Stomach (tissue), 9 donors: ENCODE measurements around the gene GSTO2. TPM values are rescaled to one million over a fixed set of nuclear protein-coding genes. Genes with fewer than 3 reads are reported as not detected.

ENCODE experiments used
- DNase-seq, 2 donors: peaks; one replicate each; pipeline versions ENCODE4 v3.0.0 to v3.0.0-alpha.2; 2013 to 2019
- H3K27ac ChIP-seq, 5 donors: fragments of 200-600 bp in 4 of 5; sonication (generic) in 4 of 5; one replicate each; pipeline ENCODE4 v1.5.1; 2013 to 2019; ENCODE audit warnings: mild to moderate bottlenecking in 1 of 5, moderate library complexity in 1 of 5
- H3K27me3 ChIP-seq, 3 donors: fragments of 200-600 bp; sonication (generic); one replicate each; pipeline ENCODE4 v1.5.1; 2017 to 2019; ENCODE audit warnings: mixed run types in 1 of 3
- H3K36me3 ChIP-seq, 4 donors: fragments of 200-600 bp; sonication (generic); 1 replicate in 3 of 4; 2 replicates in 1 of 4; pipeline ENCODE4 v1.5.1; 2016 to 2019
- H3K4me1 ChIP-seq, 4 donors: fragments of 200-600 bp; sonication (generic); one replicate each; pipeline ENCODE4 v1.5.1; 2016 to 2019
- H3K4me3 ChIP-seq, 4 donors: fragments of 200-600 bp; sonication (generic) in 3 of 4; one replicate each; pipeline ENCODE4 v1.5.1; 2016 to 2019; ENCODE audit warnings: mild to moderate bottlenecking in 1 of 4
- H3K9me3 ChIP-seq, 4 donors: fragments of 200-600 bp; sonication (generic); one replicate each; pipeline ENCODE4 v1.5.1; 2016 to 2019
- EP300 ChIP-seq: sonication (generic); formaldehyde crosslinking; IDR thresholded peaks from one replicate; pipeline ENCODE4 v1.6.1; 2017; ENCODE audit warnings: antibody characterized with exemption
- POLR2A ChIP-seq, 4 donors: fragments of 450-650 bp; IDR thresholded peaks; one replicate each; pipeline ENCODE4 v1.6.1; 2016; ENCODE audit warnings: antibody characterized with exemption in 4 of 4, control low read depth in 2 of 4, mild to moderate bottlenecking in 1 of 4, moderate library complexity in 1 of 4
- POLR2AphosphoS5 ChIP-seq, 3 donors: sonication (generic); formaldehyde crosslinking; IDR thresholded peaks; one replicate each; pipeline ENCODE4 v1.6.1; 2016; ENCODE audit warnings: antibody characterized with exemption in 3 of 3
- WGBS, 5 donors: extraction: QIAGEN DNeasy Blood & Tissue Kit in 3 of 5; methylation state at CpG; one replicate each; pipeline versions ENCODE4 v1.1.5 to v1.1.7; 2013 to 2018; 5-methylcytosine and 5-hydroxymethylcytosine counted together
- intact Hi-C: fragments of 100-400 bp; cut with DNase I; formaldehyde crosslinking; loops from one replicate; pipeline ENCODE4 v1.15.1; 2023; ENCODE audit warnings: low total_unique reads
- polyA plus RNA-seq, 3 donors: library from polyadenylated mRNA; stranded (reverse); fragments of 200-250 nt; gene quantifications; one replicate each; pipeline ENCODE4 v1.2.3, GENCODE V29; 2013
- total RNA-seq, 5 donors: library from RNA; depleted of rRNA; stranded (reverse); fragments of >200 nt; gene quantifications; one replicate each; pipeline versions ENCODE4 v1.1.0 to v1.2.3, GENCODE V29; 2014 to 2016
- TF ChIP-seq, protein P1 (sequence below), 7 experiments: fragments of 450-650 bp in 4 of 7; fragments of 200-600 bp in 3 of 7; sonication (generic) in 3 of 7; IDR thresholded peaks; one replicate each; pipeline ENCODE4 v1.5.1; 2016 to 2019; ENCODE audit warnings: antibody characterized with exemption in 7 of 7, control low read depth in 2 of 7, mild to moderate bottlenecking in 1 of 7
- donor health status: healthy with polysubstance abuse.
- donor health status: Bipolar disorder and iron deficiency.
- donor health status: healthy.

Gene GSTO2
- total and polyA plus RNA-seq, 8 donors: under 0.01 to 26.6 (median 10.0) TPM

DNA sequence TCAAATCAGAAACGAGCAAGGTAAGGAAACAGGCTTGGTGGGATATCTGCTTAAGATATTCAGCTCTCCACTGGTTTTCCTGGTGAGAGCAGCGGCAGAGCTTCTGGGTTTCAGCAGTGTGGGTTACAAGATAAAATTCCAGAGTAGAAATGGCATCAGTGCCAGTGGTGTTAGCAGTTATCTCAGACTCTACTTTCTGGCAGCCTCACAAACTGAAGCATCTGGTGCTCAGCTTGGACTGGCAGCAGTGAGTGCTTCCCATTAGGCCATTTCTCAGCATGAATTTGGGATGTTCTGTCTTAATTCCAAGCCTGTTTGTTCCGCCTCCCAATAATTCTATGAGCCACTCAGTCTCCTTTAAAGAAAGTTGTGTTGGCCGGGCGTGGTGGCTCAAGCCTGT, 6.9 kb upstream of the GSTO2 start:
- TF ChIP-seq EP300 (no peak), POLR2AphosphoS5 (IDR thresholded peaks at IDR 0.05) (no peak), POLR2A (IDR thresholded peaks at IDR 0.05) (no peak)
- TF ChIP-seq, protein P1, sequence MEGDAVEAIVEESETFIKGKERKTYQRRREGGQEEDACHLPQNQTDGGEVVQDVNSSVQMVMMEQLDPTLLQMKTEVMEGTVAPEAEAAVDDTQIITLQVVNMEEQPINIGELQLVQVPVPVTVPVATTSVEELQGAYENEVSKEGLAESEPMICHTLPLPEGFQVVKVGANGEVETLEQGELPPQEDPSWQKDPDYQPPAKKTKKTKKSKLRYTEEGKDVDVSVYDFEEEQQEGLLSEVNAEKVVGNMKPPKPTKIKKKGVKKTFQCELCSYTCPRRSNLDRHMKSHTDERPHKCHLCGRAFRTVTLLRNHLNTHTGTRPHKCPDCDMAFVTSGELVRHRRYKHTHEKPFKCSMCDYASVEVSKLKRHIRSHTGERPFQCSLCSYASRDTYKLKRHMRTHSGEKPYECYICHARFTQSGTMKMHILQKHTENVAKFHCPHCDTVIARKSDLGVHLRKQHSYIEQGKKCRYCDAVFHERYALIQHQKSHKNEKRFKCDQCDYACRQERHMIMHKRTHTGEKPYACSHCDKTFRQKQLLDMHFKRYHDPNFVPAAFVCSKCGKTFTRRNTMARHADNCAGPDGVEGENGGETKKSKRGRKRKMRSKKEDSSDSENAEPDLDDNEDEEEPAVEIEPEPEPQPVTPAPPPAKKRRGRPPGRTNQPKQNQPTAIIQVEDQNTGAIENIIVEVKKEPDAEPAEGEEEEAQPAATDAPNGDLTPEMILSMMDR (IDR thresholded peaks at IDR 0.05): no peak
- intact Hi-C loops: no loop called here
- H3K27ac ChIP-seq: peak overlapping the region in 2 of 5 donors; percentile 9 to 70
- no peak overlapping the region for H3K4me3 ChIP-seq
- H3K27me3 ChIP-seq: no peaks in the 10 kb centered on the region
- H3K4me1 ChIP-seq: peaks cover 15 to 95% (median 38%) of the 10 kb centered on the region in 4 donors
- WGBS, 5 donors: 75 to 85% (median 82%) methylated on average over 5 of the region's 5 CpGs
- no peak for DNase-seq
- H3K36me3 ChIP-seq: peaks cover 39 to 100% (median 89%) of the 10 kb centered on the region in 4 donors
- H3K9me3 ChIP-seq: no peaks in the 10 kb centered on the region

DNA sequence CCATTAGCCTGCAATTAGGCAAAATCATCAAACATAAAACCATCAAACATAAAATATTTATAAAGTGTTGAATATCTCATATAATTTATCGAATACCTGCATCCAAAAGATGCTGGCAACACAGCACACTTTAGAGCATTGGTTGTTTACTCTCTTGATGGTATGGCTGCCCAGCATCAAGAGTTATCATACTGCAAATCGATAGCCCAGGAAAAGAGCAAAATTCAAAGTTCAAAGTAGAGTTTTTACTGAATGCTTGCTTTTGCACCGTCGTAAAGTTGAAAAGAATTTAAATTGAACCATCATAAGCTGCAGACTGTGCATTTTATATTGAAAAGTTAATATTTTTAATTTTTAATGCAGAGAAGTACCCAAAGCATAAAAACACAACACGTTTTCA, 4.2 kb upstream of the GSTO2 start:
- TF ChIP-seq, protein P1 (IDR thresholded peaks at IDR 0.05): no peak
- TF ChIP-seq POLR2A (IDR thresholded peaks at IDR 0.05): no peak
- no peak for TF ChIP-seq POLR2AphosphoS5 (IDR thresholded peaks at IDR 0.05)
- H3K9me3 ChIP-seq: no peaks in the 10 kb centered on the region
- H3K4me3 ChIP-seq: no peak overlapping the region
- H3K27me3 ChIP-seq: no peaks in the 10 kb centered on the region
- peaks cover 19 to 88% (median 40%) of the 10 kb centered on the region in 4 donors for H3K4me1 ChIP-seq
- intact Hi-C loops: no loop called here
- H3K36me3 ChIP-seq: peaks cover 37 to 86% (median 79%) of the 10 kb centered on the region in 4 donors
- 83 to 93% (median 91%) methylated on average over 5 of the region's 5 CpGs for WGBS, 5 donors
- no peak overlapping the region for H3K27ac ChIP-seq
- DNase-seq: no peak

DNA sequence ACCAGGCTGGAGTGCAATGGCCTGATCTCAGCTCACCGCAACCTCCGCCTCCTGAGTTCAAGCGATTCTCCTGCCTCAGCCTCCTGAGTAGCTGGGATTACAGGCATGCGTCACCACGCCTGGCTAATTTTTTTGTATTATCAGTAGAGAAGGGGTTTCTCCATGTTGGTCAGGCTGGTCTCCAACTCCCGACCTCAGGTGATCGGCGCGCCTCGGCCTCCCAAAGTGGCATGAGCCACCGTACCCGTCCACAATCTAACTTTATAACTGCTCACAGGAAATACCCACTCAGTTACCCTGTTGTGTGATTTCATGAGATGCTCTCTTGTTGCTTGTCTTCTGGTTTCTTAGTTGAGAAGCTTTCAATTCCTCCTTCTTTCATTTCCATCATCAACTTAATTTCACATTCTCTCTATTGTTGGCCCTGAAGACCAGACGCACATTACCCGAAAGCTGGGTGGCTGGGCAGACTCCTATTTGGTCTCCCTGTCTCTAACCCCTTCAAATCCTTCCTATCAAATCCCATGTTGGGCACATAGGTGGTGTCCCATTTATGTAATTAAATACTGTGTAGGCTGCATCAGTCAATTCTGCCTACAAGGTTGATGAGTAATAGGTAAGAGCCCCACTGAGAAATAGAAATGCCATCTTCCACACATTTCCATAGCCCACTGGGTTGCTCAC, 1.1 kb upstream of the GSTO2 start:
- Histone ChIP-seq H3K36me3 (peaks cover 22 to 55% (median 48%) of the 10 kb centered on the region in 4 donors), H3K27ac (peak overlapping the region in 4 of 5 donors; percentile 92 to 94 (median 94)), H3K4me3 (peak overlapping the region; percentile 76 to 90 (median 86)), H3K4me1 (peaks cover 13 to 57% (median 21%) of the 10 kb centered on the region in 4 donors), H3K9me3 (no peaks in the 10 kb centered on the region), H3K27me3 (no peaks in the 10 kb centered on the region)
- intact Hi-C loops: no loop called here
- no peak for DNase-seq
- WGBS, 5 donors: 86 to 95% (median 90%) methylated on average over 14 of the region's 14 CpGs
- no peak for TF ChIP-seq POLR2AphosphoS5 (IDR thresholded peaks at IDR 0.05)
- TF ChIP-seq EP300: no peak
- TF ChIP-seq, protein P1 (IDR thresholded peaks at IDR 0.05): no peak
- no peak for TF ChIP-seq POLR2A (IDR thresholded peaks at IDR 0.05)

DNA sequence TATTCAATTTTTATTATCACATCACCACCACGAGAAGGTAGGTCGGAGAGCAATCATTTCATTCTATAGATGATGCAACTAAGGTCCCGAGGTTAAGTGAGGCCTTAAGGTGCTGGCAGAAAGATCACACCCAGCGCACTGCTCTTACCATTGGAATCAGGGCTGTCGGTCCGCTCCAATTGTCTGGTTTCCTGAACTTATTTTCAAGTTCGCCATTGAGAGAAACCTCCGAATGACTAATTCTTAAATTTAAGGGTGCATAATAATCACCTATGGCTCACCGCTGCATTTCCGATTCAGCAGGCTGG, 625 bp upstream of the GSTO2 start:
- H3K4me3 ChIP-seq: peak overlapping the region; percentile 76 to 90 (median 86)
- TF ChIP-seq POLR2AphosphoS5 (IDR thresholded peaks at IDR 0.05) (no peak), EP300 (no peak), POLR2A (IDR thresholded peaks at IDR 0.05) (no peak)
- TF ChIP-seq, protein P1 (IDR thresholded peaks at IDR 0.05): no peak
- H3K9me3 ChIP-seq: no peaks in the 10 kb centered on the region

More for the DNA sequence above, 625 bp upstream of the GSTO2 start:
- no peak for DNase-seq
- no peaks in the 10 kb centered on the region for H3K27me3 ChIP-seq
- H3K27ac ChIP-seq: peak overlapping the region; percentile 92 to 96 (median 94)
- H3K36me3 ChIP-seq: peaks cover 22 to 50% (median 45%) of the 10 kb centered on the region in 4 donors
- H3K4me1 ChIP-seq: peaks cover 13 to 52% (median 21%) of the 10 kb centered on the region in 4 donors
- 3 to 7% (median 5%) methylated on average over 10 of the region's 10 CpGs for WGBS, 5 donors
- intact Hi-C loops: no loop called here
